ENCODE measurements around the gene MYO6.

DNA sequence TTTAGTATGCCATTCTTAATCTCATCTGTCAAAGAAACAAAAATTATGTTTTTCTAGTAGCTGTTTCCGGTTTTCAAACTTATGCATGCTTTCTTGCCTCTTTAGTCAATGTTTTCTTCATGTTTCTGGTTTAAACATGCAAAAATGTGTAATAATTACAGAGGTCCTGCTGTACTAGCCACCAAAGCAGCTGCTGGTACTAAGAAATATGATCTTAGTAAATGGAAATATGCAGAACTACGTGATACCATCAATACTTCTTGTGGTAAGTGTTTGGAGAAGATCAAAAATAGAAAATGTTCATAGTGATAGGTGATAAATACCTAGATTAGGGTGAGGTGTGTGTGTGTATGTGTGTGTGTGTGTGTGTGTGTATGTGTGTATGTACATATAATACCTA lies 158.4 kb downstream of the MYO6 start:
- no peak for TF ChIP-seq ZNF274 (IDR thresholded peaks at IDR 0.05; ENCODE audit: low read depth, low read length)
- no peak for TF ChIP-seq YY1 (IDR thresholded peaks at IDR 0.05; ENCODE audit: insufficient read depth, insufficient read length)
- TF ChIP-seq SUZ12 (IDR thresholded peaks at IDR 0.05; ENCODE audit: extremely low read depth, insufficient read depth, insufficient read length), result no peak
